GM21381 (cell line): ENCODE data around the gene IFIH1.
A peak's percentile ranks its signal among the peaks of the same experiment; 100 is the strongest.

Experiments
- ATAC-seq: cut with Tn5 transposase; IDR thresholded peaks from one replicate; pipeline ENCODE4 v1.9.1; 2021; ENCODE audit warnings: mild to moderate bottlenecking, moderate library complexity; ENCODE audit not compliant: unreplicated experiment

Gene IFIH1

GRCh38 chr2:162312853-162313252 is 5.6 kb downstream of the IFIH1 start:
- no peak for ATAC-seq

GRCh38 chr2:162308747-162309503 is 9.6 kb downstream of the IFIH1 start:
- peak; percentile 73 for ATAC-seq

DNA sequence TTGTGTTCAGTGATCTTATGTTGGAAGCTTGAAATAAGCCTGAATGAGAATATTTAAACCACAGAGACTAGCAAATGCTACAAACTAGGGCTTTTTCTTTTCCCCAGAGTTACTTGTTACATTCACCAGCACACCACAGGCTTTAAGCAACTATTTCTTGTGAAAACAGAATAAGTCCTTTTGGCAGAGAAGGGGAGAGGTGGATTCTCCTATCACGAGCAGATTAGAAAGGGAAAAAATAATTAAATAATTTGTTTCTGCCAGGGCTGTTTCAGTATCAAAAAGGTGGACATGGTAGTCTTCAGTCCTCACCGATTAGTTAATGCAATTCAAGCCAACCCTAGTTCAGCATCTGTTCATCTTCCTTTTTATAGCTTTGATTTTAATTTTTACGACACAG is 12.6 kb downstream of the IFIH1 start:
- no peak for ATAC-seq

DNA sequence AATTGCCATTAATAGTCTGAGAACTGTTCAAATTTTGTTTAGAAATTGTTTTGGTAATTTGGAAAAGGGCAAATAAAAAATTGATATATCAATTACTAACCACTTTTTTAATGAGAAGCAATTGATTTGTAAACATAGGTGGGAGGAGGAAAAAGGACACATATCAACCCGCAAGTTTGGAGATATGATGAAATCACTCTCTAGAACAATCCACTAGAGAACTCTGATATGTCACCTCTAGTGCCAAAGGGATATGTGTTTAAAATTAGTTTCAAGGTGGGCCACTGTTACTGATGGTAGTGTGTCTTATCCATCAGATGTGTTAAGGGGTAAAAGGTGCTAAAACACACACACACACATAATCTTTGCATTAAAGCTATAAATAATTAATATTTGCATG is 16.6 kb downstream of the IFIH1 start:
- no peak for ATAC-seq

- ATAC-seq: no peak
Measured at GRCh38 chr2:162301151-162301804, 17.2 kb downstream of the IFIH1 start.

DNA sequence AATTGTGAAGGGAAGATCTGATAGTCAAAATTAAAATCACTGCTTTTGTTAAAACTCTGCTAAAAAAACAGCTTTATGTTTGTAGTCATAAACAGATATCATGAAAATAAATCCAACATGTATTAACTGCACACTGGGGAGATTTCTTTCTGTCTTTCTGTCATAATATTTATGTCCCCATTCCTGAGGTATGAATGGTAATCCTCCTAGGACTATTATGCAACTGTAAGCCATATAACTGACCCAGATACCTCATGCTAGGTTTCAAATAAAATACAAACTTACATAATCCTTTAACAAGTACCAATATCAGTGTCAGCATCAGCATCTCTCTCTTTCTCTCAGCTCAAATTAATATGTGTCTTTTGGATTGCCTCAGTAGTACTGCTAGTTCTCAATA is 18.2 kb downstream of the IFIH1 start:
- no peak for ATAC-seq

DNA sequence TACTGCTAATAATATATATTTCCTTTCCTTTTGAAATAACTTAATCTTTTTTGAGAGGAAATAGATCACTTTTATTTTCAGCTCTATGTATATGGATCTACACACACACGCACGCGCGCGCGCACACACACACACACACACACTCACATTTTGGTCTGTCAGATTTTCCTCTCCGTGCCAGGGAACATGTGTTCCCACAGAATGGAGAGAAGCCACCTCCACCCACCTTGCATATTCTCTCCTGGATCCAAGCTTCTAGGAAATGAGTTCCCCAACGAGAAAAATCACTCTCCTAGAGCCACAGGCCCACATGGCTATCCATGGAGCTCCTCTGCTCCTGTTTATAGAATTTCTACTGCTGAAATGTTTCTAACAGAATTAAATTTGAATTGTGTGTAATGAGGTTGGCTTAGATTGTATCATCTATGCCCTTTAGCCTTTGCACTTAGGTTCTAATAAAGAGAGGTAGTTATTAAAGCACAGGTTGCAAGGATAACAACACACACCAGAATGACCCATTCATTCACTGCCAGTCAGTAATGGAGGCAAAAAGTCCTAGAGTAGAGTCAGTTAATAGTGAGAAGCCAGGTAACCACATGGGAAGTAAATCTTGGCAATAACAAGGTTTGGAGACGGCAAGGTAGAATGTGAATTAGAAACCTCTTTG is 19.7 kb downstream of the IFIH1 start:
- no peak for ATAC-seq

DNA sequence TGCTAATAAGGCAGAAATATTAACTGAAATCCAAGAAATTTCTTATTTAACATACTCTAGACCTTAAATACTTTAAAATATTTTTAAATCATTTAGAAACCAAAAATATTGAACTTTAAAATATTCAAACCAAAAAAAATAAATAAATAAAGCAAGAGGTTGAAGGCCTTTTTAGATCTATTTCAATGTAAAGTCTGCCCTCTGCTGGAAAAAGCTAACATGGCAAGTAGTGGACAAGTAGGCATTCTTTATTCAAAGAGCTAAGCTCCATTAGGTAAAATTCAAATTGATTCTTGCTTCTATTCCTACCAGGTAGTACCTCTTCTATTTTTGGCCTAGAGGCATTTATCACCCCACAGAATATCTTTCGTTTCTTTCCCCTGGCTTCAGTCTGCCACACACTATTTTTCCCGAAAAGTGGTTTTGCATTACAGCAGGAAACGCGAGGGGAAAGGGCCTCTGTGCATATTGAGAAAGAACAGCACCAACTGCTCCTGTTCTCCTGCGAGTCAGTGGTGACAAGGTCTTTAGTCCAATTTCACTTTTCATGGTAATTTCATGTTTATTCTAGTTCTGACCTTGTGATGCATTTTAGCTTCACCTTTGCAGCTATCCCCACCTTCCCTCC is 20.4 kb downstream of the IFIH1 start:
- peak; percentile 55 for ATAC-seq

DNA sequence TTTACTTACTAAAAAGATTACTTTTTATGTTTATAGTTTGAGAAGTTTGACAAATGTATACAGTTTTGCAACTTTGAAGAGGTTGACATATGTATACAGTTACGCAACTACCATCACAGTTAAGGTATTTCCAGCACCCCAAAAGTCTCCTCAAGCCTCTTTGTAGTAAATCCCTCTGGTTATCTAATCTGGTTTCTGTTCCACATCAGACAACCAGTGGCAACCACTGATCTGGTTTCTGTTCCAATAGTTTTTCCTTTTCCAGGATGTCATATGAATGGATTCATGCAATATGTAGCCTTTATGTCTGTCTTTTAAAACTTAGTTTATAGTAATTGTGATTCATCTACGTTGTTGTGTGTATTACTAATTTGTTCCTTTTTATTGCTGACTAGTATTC is 23.5 kb downstream of the IFIH1 start:
- no peak for ATAC-seq

DNA sequence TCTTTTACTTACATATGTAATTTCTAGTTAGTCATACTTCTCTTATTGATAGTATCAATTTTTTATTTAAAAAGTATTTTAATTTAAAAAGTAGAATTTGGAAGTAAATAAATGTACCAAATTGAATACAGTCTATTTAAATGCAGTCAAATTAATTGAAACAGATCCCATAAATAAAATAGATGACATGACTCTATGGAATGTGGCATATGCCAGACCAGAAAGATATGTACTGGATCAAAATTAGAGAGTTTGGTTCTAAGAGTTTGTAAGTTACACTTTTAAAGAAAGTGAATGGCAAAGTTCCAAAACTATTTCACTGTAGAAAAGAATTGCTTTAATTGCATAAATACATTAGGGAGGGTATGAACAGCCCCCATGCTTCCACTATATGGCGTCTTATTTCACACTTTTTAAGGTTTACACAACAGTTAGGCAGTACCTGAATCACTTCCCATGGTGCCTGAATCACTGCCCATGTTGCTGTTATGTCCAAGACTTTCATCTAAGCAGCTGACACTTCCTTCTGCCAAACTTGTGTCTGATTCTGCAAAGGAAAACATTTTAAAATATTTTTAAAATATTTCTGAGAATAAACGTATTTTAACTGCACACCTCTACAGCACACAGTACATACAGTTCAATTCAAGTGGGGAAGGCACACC is 25.2 kb downstream of the IFIH1 start:
- ATAC-seq: no peak

DNA sequence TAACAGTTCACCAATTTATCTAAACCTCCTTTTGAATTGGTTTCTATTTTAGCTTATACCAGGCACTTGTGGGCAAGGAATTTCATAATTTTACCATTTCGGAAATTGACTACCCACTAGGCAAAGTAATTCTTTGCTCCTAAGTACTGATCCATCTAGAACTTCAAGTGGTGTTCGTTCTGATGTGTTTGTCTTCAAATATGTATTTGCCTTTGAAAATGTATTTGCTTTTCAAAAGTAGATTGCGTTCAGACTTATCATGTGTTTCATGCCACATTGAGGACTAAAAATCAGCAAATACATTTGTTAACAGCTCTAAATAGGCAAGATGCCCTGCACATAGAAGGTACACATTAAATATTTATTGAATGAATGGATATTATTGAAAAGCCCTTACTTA is 26.7 kb downstream of the IFIH1 start:
- ATAC-seq: no peak

DNA sequence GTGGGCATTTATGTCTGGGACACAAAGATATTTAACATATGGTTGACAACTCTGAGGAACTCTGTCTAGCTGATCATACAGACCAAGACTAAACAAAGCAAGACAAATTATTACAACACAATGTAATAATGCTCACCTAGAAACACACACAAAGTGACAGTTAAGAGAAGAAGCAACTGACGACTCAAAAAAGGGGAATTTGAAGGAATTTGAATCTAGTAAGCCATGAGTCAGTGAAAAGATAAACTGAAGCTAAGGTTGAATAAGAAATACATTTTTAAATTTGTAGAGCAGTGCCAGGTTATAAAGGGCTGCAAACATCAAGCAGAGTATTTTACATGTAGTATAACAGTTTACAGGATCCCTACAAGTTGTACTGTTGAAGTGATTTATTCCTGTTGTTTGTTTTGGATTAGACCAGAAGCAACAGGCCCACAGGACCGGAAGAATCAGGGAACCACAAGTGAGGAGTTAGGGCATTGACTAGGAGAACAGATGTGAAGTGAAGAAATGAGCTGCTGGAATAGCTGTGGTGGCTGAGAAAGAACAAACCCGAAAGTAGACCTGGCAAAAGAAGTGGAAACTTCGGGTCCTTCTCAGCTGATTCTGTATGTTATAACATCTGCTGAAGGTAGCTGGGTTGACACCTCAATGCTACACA is 35.6 kb downstream of the IFIH1 start:
- ATAC-seq: no peak

GRCh38 chr2:162280654-162281053 is 37.8 kb downstream of the IFIH1 start:
- no peak for ATAC-seq

DNA sequence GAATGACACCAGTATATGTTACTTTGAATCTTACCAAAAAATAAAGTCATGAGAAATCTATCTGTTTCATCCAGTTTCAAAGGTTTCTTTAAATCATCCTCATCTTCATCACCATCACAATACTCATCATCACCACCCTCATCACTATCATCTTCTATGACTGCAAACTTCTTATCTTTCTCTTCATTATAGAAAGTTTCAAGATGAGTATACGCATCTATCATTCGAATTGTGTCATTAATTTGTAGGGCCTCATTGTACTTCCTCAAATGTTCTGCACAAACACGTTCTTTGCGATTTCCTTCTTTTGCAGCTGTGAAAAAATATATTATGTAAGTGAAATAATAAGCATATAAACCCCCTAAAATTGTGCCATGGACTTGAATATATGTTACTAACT is 41.1 kb downstream of the IFIH1 start:
- ATAC-seq: no peak

- ATAC-seq: no peak
Measured at GRCh38 chr2:162267996-162268395, 50.5 kb downstream of the IFIH1 start.

DNA sequence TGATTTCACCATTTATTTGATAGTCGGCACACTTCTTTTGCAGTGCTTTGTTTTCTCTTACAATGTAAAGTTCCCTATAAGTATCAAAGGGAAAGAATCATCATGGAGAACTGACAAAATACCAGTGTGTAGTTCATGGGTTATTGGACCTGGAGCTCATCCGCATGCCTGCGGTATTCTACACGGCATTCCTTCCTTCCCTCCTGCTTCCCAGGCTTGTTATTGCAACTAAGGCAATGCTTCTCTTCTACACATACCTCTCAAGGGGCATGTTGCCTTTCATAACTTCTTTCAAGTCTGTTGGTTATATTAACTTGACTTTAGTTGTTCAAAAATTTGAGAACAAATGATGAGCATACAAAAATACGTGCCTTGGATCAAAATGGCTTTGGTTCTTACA is 51.0 kb downstream of the IFIH1 start:
- ATAC-seq: no peak

- ATAC-seq: no peak
Measured at GRCh38 chr2:162266460-162266760, 52.1 kb downstream of the IFIH1 start.

DNA sequence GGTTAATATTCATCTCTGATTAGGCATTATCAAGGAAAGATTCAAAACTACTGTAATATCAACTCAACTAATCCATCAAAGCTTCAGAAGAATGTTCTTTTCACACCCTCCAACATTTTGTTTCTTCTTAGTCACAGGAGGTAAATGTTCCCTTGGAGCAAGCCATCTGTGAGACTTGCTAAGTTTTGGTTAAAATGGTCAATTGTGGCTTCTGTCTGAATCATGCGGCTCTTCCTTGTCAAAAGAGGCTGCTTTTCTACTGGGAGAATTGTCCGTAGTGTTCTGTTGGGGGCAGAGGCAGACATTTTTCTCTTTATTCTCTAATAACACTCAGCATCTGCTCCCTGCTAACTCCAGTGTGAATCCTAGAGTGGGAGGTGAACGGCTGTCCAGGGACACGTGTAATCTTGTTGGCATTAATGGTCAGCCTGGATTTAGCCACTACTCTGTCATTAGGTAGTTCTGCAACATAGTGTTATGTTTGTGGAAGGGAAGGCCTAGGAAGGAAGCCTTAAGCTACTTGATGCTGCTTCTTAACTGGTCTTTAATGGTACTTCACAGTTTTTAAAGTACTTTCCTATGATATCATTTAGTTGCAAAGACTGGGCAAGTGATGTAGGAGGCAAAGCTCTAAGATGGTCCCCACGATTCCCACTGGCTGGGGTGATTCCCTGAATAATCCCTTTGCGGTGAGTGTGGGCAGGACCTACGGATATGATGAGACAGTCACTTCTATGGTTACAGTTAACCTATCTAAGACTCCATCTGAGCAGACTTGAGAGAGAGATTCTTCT is 52.6 kb downstream of the IFIH1 start:
- no peak for ATAC-seq

GRCh38 chr2:162261032-162261945 is 57.2 kb downstream of the IFIH1 start:
- peak; percentile 47 for ATAC-seq
